ENCODE measurements around the gene TMEM208.

Gene TMEM208

DNA sequence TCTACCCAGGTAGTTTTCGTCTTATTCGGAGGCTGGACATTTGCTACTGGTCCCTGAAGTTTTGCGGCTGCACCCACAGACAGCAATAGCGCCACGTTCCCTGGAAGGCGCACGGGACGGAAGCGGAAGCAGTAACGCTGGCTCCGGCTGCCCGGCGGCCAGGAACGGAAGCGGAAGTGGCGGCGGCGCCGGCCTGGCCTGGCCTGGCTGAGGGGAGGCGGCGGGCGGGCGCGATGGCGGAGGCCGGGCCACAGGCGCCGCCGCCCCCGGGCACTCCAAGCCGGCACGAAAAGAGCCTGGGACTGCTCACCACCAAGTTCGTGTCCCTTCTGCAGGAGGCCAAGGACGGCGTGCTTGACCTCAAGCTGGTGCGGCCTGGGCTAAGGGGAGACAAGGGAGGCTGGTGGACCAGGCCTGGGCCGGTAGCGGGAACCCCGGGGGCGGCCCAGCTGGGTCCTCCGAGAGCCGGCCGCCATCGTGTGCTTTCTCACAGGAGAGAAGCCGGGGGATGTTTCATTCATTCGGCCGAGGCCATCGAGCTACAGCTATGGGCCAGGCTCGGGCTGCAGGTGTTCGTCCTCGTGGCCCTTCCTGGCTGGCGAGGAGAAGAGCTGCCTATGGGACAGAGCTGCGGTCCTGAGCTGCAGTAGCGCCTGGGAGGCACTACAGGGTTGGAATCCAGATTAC is 34.8 kb upstream of the TMEM208 start, which contains the start of gene E2F4:
Gene E2F4 (plus strand): TSS at position 161 of the 687 bp plus-strand sequence. CDS start 73 bp downstream, at position 234.
- peak; percentile 89 for DNase-seq

DNA sequence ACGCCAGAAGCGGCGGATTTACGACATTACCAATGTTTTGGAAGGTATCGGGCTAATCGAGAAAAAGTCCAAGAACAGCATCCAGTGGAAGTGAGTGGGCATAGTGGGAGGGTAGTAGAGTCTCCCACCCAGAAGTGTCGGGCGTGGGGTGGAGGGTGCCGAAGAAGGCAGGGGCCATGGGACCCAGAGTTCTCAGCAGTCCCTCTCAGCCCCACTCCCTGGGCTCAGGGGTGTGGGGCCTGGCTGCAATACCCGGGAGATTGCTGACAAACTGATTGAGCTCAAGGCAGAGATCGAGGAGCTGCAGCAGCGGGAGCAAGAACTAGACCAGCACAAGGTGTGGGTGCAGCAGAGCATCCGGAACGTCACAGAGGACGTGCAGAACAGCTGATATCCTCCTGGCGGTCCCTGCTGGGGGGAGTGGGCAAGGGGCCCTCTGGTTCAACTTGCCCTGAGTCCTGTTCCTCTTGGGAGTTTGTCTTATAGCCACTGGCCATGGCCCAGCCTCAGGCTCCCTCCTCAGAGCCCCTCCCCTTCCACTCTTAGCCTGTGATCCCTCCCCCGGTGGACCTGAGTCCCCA is 34.1 kb upstream of the TMEM208 start:
- no peak for DNase-seq

DNA sequence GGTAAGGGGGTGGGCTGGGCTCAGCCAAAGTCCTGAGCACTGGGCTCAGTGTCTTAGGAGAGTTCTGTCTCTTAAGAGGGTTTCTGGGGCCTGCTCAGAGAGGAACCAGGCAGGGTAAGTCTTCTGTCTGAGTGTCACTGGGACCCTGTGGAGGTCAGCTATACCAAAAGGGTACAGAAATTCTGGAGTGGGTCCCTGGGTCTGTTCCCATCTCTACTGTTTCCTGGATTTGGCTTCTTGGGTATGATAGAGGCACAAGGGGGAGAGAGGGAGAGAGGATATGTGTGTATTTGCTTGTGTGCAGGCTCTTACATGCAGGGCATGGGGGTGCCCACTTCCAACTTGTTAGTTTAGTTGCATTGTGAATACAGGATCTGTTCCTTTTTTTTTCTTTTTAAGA is 33.4 kb upstream of the TMEM208 start:
- no peak for DNase-seq

DNA sequence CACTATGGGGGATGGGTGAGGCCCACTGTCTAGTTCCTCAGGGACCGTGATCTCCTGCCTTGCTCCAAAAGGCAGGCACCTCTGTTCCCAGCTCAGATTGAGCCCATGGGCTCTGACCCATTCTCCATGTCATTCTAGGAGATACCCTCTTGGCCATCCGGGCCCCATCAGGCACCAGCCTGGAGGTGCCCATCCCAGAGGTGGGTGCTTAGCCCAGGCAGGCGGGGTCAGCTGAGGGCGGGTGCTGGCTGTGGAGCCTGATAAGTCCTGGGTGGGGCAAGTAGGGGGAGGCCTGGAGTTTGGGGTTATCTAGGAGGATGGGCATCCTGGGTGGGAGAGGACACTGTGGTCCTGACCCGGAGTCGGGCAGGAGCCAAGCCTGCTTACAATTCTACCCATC is 32.7 kb upstream of the TMEM208 start:
- DNase-seq = no peak

DNA sequence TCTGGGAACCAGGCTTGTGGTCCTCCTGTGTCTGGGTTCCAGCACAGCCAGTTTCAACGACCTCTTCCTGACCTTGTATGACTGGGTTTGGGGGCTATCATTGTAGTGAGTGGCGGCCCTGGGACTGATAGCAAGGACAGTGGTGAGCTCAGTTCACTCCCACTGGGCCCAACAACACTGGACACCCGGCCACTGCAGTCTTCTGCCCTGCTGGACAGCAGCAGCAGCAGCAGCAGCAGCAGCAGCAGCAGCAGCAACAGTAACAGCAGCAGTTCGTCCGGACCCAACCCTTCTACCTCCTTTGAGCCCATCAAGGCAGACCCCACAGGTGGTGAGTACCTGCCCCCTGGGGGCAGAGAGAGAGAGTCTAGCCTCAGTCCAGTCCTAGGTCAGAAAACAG is 31.3 kb upstream of the TMEM208 start:
- no peak for DNase-seq

DNA sequence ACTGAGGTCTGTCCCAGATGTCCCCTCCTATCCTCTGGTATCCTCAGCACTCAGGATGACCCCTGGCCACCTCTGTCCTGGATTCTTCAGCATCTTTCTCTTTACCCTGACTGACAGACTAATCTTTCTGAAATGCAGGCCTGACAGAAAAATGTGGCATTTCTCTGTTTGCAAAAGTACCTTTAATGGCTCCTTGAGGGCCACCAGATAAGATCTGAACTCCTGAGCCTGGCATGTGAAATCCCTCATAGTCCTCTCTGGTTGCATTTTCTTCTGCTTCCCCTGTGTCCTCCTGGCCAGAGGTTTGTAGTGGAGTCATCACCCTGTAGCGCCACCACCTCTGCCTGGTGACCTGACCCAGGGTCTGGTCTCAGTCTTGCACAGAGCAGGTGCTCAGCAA is 30.0 kb upstream of the TMEM208 start:
- no peak for DNase-seq

DNA sequence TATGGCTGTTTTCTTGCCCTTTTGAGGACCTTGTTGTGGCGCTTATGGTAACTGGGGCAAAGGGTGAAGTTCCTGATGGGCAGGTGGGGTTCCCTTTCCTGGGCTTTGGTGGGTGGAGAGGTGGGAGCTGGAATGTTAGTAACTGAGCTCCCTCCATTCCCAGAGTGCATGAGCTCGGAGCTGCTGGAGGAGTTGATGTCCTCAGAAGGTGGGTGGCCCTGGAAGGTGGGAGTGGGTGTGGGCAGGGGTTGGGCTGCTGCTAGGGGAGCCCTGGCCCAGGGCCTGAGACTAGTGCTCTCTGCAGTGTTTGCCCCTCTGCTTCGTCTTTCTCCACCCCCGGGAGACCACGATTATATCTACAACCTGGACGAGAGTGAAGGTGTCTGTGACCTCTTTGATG is 29.2 kb upstream of the TMEM208 start:
- no peak for DNase-seq

DNA sequence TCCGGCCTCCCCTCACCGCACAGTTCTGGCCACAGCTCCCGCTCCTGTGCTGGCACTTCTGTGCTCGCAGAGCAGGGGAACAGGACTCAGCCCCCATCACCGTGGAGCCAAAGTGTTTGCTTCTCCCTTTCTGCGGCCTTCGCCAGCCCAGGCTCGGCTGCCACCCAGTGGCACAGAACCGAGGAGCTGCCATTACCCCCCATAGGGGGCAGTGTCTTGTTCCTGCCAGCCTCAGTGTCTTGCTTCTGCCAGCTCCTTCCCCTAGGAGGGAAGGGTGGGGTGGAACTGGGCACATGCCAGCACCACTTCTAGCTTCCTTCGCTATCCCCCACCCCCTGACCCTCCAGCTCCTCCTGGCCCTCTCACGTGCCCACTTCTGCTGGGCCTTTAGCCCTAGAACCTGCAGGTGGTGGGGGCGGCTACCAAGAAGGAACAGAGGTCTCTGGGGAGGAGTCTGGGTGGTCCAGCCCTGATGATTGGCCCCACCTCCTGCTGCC is 28.6 kb upstream of the TMEM208 start:
- peak; percentile 33 for DNase-seq

DNA sequence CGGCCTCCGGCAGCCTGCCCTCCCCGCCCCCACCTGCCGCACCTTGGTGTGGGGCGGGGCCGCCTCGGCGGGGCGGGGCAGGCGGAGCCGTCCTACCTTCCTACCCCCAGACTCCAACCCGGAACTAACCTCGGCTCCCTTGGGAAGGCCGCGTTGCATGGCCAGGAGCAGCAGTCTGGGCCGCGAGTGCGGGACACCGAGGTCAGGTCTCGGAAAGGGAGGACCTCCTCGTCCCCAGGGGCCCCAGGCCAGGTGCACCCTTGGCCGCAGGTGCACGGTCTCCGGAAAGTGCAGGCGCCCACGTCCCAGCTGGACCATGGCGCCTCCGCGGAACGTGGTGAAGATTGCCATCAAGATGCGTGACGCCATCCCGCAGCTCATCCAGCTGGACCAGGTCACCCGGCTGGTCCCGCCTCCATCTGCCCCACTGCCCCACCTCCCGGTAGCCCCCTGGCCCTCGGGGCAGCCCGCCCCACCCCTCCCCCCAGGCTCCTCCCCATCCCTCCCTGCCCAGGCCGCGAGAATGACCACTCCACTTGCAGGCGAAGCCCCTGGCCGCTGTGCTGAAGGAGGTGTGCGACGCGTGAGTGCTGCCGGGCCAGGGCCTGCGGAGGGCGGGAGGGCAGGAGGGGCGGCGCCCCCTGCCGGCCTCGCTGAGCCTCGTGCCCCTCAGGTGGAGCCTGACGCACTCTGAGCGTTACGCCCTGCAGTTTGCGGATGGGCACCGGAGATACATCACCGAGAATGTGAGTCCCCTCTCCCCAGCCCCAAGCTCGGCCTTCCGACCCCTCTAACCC is 27.7 kb upstream of the TMEM208 start, which contains the start of gene ELMO3:
Gene ELMO3 (plus strand): TSS at position 121 of the 797 bp plus-strand sequence. CDS start 196 bp downstream, at position 317.
- DNase-seq = peak; percentile 44

DNA sequence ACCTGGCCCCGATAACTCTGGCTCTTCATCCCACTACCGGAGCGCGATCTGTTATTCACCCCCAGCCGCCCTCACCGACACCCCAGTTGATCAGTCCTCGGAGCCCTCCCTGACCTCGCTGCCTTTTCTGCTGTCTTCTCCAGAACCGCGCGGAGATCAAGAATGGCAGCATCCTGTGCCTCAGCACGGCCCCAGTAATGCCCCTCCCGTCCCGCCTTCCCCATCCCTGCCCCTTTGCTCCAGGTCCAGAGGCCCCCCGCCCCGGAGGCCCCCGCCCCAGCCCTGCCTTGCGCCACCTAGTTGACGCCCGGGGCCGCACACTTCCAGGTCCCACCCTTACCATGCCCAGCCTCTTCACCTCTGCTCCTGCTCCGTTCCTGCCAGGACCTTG is 27.1 kb upstream of the TMEM208 start:
- no peak for DNase-seq

DNA sequence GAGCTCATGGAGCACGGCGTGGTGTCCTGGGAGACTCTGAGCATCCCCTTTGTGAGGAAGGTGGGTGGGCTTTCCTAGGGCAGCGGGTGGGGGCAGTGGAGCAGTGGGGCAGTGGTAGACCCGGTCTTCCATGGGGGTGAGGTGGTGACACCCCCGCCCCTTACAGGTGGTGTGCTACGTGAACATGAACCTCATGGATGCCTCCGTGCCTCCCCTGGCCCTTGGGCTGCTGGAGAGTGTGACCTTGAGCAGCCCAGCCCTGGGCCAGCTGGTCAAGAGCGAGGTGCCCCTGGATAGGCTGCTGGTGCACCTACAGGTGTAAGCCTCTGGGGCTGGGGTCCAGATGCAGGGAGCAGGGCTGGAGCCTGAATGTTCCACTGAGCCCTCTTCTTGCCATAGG is 26.4 kb upstream of the TMEM208 start:
- DNase-seq = no peak

DNA sequence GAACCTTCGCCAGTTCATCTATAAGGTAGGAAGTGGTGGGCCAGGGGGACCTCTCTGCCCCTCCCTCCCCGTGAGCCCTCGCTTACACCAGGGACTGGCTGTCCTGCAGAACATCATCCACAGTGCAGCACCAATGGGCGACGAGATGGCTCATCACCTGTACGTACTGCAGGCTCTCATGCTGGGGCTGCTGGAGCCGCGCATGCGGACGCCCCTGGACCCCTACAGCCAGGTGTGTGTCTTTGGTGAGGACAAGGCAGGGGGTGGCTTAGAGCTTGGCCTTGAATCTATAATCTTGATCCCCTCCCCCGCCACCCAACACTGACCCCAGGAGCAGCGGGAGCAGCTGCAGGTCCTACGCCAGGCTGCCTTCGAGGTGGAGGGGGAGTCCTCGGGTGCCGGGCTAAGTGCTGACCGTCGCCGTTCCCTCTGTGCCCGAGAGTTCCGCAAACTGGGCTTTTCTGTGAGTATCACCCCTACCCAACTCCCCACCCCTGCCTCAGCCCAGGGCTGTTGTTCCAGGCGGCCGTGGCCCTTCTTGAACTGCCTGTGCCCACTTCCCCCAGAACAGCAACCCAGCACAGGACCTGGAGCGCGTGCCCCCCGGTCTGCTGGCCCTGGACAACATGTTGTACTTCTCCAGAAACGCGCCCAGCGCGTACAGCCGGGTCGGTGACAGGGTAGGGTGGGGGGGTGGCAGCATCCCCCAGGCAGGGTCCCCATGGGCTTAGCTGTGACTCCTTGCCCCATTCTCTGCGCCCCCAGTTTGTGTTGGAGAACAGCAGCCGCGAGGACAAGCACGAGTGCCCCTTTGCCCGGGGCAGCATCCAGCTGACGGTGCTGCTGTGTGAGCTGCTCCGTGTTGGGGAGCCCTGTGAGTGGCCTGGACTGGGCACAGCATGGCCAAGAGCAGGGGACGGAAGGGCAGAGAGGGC is 25.3 kb upstream of the TMEM208 start:
- DNase-seq = no peak

DNA sequence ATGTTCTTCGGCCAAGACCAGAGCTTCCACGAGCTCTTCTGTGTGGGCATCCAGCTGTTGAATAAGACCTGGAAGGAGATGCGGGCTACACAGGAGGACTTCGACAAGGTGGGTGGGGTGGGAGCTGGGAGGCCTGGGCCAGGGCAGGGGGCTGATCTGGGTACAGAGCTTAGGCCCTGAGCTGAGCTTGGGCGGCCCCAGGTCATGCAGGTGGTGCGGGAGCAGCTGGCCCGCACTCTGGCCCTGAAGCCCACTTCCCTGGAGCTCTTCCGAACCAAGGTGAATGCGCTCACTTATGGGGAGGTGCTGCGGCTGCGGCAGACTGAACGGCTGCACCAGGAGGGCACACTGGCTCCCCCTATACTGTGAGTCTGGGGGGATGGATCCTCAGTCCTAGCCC is 24.5 kb upstream of the TMEM208 start:
- DNase-seq = no peak

DNA sequence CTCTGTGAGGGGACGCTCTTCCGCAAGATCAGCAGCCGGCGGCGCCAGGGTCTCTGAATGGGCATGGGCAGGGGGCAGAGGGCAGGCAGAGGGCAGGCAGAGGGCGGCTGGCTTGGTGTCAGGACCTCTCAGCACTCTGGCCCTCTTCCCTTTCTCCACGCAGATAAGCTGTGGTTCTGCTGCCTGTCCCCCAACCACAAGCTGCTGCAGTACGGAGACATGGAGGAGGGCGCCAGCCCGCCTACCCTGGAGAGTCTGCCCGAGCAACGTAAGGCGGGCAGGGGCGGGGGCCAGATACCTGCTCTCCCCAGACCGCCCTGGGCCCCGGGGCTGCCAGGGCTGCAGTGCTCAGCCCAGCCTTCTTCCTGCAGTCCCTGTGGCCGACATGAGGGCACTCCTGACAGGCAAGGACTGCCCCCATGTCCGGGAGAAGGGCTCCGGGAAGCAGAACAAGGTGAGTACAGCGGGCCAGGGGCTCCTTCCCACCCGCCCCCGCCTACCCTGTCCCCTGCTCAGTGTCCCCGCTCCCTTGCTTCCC is 23.9 kb upstream of the TMEM208 start:
- no peak for DNase-seq

DNA sequence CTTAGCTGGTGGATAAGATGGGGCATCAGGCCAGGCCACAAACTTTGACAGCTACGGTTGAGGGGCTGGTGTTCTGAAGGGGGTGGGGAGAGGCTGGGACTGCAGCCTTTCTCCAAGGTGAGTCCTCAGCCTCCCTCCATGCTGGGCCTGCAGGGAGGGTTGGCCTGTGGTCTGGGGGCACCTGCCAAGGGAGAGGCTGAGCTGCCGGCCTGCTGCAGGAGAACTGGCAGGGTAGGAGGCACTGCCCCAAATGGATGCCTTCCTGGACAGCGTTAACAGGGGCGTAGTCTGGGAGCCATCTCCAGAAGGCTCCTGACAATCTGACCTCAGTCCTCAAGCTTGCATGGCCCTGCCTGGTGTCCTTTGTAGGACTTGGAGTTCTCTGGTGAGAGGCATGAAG is 22.9 kb upstream of the TMEM208 start:
- no peak for DNase-seq

DNA sequence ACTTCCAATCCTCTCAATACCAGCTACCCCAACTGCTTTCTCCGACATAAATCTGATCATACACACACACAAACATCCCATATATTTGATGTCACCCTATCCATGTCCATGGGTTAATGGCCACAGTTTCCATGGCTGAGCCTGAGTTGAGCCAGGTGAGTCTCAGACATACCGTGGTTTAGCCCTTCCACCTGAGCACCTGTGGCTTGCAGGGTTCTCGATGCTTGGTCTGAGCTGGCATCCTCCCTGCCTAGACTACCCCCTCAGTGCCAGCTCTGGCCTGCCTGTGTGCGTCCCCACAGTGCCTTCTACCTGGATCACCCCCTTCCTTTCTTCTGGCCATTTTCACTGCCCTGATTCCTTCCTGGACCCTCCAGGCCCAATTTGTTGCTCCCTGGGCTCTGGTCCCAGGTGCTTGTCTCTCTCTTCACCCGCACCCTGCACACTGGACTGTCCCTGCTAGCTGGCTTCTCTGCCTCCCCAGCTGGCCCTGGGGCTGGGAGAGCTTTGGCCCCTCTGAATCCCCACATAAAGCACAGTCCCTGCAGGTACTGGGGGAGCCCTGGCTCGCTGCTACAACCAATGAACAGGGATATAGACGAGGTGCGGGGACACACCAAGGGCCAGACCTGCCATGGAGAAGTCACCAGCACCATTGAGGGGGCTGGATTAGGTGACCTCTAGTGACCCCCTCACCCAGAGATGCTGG is 20.6 kb upstream of the TMEM208 start:
- DNase-seq = no peak

DNA sequence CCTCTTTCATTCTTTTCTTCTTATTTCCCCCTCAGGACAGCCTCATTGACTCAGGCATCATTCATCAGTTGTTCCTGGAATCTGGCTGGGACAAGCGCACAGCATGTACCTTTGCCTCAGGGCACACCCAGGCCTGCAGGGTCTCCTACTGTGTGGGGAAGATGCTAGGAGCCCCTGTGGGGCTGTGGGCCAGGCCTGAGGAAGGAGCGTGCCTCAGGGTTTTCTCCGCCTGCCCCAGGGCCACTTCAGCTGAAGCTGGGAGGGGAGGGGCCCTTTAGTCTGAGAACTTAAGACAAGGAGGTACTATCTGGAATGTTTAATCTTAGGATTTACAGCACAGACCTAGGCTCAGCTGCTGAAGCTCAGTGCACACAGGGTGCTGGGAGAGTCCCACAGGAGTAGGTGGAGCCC is 20.1 kb upstream of the TMEM208 start:
- no peak for DNase-seq

DNA sequence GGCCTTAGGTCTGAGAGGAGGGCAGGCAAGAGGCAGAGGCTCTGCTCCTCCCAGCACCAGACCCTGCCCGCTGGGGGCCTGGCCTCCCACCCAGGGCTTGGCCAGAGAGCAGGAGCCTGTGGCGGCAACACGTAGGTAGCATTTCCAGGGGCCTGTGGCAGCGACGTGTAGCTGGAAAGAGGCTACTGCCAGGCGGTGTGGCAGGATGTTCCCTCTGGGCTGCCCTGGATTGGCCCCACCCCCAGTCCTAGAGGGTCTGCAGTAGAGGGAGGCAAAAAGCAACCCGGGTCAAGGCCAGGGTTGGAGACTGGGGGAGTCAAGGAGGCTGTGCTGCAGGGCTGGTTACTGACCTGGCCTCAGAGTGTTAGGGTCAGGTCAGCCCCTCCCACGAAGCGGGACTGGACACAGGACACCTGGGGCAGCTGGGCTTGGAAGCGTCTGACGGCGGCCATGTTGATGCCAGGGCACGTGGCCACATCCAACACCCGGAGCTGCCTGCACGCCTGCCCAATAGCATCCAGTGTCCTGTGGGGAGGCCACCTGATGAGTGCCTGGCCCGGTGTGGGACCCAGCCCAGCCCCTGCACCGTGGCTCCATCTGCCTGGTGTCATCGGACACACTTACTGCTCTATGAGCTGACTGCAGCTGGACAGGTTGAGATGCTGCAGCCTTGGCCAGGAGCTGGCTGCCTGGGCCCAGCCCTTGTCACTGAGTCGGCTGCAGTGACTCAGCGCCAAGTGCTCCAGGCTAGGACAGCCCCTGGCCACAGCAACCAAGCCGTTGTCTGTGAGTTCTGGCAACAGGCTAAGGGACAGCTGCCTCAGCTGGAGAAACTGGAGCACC is 19.5 kb upstream of the TMEM208 start:
- DNase-seq = no peak

DNA sequence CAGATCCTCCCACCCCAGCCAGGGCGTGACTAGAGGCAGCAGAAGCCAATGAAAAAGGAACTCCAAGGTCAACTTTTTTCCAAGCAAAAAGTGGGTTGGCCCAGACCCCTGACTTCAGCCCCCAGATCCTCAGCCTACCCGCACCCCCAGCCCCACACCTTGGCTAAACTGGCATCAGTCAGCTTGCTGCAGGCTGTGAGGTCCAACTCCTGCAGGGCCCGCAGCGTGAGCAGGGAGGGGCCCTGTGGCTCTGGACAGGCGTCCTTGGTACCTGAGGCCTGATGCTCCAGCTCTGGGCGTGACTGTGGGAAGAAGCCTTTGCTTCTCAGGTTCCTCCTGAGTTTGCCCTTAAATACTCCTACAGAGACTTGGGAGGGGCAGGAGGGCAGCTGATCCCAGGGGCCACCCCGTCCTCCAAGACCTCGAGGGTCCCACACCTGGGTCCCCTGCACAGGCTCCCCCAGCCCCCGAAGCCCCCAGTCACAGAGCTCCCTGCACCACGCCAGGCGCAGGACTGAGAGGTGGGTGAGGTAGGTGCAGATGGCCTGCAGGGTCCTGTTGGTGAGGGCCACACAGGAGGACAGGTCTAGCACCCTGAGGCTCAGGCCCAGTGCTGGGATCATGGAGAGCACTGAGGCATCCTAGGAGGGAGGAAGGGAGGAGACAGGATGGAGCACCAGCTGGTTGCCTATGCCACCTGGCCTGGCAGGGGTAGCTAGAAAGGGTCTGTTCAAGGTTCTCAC is 18.6 kb upstream of the TMEM208 start:
- no peak for DNase-seq

DNA sequence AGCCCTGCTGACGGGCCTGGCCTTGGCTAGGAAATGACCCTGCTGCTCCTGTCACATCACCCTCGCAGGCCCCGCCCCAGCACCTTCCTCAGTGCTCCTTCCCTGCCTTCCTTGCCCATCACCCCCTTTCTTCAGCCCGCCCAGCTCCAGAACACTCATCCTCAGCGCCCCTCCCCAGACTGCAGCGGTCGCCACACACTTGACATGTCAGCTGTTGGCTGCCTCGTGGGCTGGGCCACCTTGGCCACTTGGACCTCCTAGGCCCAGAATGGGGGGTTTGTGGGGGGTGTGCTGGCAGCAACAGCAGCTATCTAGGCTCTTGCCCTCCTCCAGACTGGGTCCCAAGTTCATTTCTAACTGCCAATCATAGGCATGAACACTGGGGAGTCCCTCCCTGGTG is 17.4 kb upstream of the TMEM208 start:
- no peak for DNase-seq
